ENCODE results near the gene TNS4. TPM values are rescaled to one million over a fixed set of nuclear protein-coding genes. Genes with fewer than 3 reads are reported as not detected.

TNS4 gene
- total RNA-seq, 1 experiment from 2014 or later = 0.21 TPM

GRCh38 chr17:40545660-40546059, 44.2 kb upstream of the TNS4 start:
- TF ChIP-seq CTCF (IDR thresholded peaks at IDR 0.05; ENCODE audit: unreplicated experiment) = no peak
- BruUV-seq (replicated peaks) = no TSS peak
- Mint-ChIP-seq H3K27me3 (ENCODE audit: unreplicated experiment) (peaks cover 25% of the 10 kb centered on the region), H3K4me1 (ENCODE audit: low read depth, unreplicated experiment) (peaks cover 20% of the 10 kb centered on the region), H3K27ac (ENCODE audit: unreplicated experiment) (no peak overlapping the region), H3K36me3 (ENCODE audit: insufficient read depth, unreplicated experiment) (peaks cover 4% of the 10 kb centered on the region), H3K9me3 (ENCODE audit: low read depth, unreplicated experiment) (no peaks in the 10 kb centered on the region), H3K4me3 (ENCODE audit: low read depth, unreplicated experiment) (no peak overlapping the region)
- CTCF ChIA-PET = interaction anchor here (1.0 to 68.2 kb wide), 10 partner anchors 10 to 823 kb away, joined by 3 to 4142 read pairs (median 5); partner anchors contain the start of genes CCR7, IGFBP4 and TOP2A
- no peak for DNase-seq
- intact Hi-C loops (cut with micrococcal nuclease; ENCODE audit: unreplicated experiment) = no loop called here

DNA sequence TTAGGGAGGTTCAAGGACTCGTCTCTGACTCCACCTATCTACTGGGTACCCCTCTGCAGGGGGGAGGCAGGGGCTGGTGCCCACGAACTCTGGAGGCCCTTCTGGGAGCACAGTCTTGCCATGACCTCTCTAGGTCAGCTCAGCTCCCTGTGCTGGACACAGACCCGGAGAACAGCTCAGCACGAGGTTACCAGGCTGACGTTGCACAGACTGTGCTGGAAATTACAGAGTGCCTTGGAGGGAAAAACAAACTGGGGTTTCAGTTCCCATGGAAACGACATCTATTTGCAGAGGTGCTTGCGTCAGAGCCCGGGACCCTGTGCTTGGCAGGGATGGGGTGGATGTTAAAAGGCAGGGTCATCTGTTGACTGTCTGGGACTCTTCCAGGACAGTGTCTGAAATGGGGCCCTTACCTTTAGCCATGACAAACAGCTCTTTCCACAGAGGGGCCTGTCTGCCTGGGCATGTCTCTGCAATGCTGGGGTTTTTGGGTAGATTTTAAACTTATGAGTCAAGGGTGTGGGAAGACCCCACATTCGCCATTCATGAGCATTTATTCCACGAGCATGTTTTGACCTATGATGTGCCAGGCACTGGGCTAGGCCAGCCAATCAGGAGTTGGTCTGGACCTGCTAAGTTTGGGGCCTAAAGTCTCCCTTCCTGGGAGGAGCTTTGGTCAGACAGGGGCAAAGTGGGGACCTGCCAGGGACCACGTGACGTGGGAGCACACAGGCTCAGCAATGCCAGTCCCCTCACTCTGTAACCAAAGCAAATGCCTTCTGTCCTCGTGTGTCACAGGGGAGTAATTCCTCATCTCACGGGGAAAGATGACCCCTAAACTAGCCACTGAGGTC, 41.4 kb upstream of the TNS4 start:
- CTCF ChIA-PET = interaction anchor here (0.6 to 68.2 kb wide), 14 partner anchors 11 to 644 kb away, joined by 3 to 4142 read pairs (median 4); partner anchors contain the start of genes CCR7, IGFBP4 and TOP2A
- H3K27me3 Mint-ChIP-seq (ENCODE audit: unreplicated experiment) = peaks cover 50% of the 10 kb centered on the region
- H3K4me1 Mint-ChIP-seq (ENCODE audit: low read depth, unreplicated experiment) = no peaks in the 10 kb centered on the region
- intact Hi-C loops (cut with micrococcal nuclease; ENCODE audit: unreplicated experiment) = no loop called here
- no peaks in the 10 kb centered on the region for H3K9me3 Mint-ChIP-seq (ENCODE audit: low read depth, unreplicated experiment)
- H3K27ac Mint-ChIP-seq (ENCODE audit: unreplicated experiment) = no peak overlapping the region
- no TSS peak for BruUV-seq (replicated peaks)
- TF ChIP-seq CTCF (IDR thresholded peaks at IDR 0.05; ENCODE audit: unreplicated experiment) = no peak
- no peaks in the 10 kb centered on the region for H3K36me3 Mint-ChIP-seq (ENCODE audit: insufficient read depth, unreplicated experiment)
- no peak overlapping the region for H3K4me3 Mint-ChIP-seq (ENCODE audit: low read depth, unreplicated experiment)
- DNase-seq = no peak

GRCh38 chr17:40541873-40542557, 40.6 kb upstream of the TNS4 start:
- Mint-ChIP-seq H3K9me3 (ENCODE audit: low read depth, unreplicated experiment) (no peaks in the 10 kb centered on the region), H3K4me1 (ENCODE audit: low read depth, unreplicated experiment) (peaks cover 2% of the 10 kb centered on the region), H3K27me3 (ENCODE audit: unreplicated experiment) (peaks cover 58% of the 10 kb centered on the region), H3K36me3 (ENCODE audit: insufficient read depth, unreplicated experiment) (no peaks in the 10 kb centered on the region), H3K27ac (ENCODE audit: unreplicated experiment) (no peak overlapping the region), H3K4me3 (ENCODE audit: low read depth, unreplicated experiment) (no peak overlapping the region)
- intact Hi-C loops (cut with micrococcal nuclease; ENCODE audit: unreplicated experiment) = no loop called here
- DNase-seq = no peak
- no TSS peak for BruUV-seq (replicated peaks)
- no peak for TF ChIP-seq CTCF (IDR thresholded peaks at IDR 0.05; ENCODE audit: unreplicated experiment)
- CTCF ChIA-PET = interaction anchor here (0.5 to 68.2 kb wide), 12 partner anchors 11 to 643 kb away, joined by 3 to 4142 read pairs (median 4); partner anchors contain the start of genes CCR7, IGFBP4 and TOP2A

DNA sequence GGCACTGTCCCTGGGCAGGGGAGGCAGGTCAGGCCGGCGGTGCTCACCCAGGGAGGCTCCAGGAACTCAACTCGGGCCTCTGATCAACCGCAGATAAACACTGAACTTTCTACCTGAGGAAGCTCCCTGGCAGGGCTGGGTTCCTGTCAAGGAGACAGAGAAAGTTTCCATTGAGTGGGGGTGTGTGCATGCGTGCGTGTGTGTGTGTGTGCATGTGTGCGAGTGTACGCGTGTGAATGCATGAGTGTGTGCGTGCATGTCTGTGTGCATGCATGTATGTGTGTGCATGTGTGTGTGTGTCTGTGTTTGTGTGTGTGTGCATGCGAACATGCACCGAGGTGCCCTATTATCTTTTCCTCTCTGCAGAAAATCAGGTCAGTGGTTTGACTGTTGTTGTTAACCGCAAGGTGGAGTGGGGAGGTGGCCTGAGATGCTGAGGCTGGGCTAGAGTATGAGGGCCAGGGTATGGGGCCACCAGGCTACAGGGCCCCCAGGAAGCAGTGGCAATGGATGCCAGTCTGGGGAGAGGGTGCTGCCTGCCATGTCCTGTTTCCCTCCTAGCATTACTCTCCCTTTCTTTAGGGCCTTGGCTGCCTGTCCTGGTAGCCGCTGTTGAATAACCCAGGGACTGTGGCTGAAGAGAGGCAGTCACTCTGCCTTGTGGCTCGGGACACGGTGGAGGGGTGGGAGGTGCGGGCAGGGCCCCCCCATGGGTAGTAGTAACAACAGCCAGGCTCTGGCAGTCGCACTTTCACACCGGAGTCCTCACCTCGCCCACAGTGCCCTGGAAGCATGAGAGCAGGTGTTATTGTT, 39.8 kb upstream of the TNS4 start:
- Mint-ChIP-seq H3K36me3 (ENCODE audit: insufficient read depth, unreplicated experiment) (no peaks in the 10 kb centered on the region), H3K27ac (ENCODE audit: unreplicated experiment) (no peak overlapping the region), H3K4me1 (ENCODE audit: low read depth, unreplicated experiment) (peaks cover 6% of the 10 kb centered on the region), H3K27me3 (ENCODE audit: unreplicated experiment) (peaks cover 65% of the 10 kb centered on the region), H3K9me3 (ENCODE audit: low read depth, unreplicated experiment) (no peaks in the 10 kb centered on the region), H3K4me3 (ENCODE audit: low read depth, unreplicated experiment) (no peak overlapping the region)
- intact Hi-C loops (cut with micrococcal nuclease; ENCODE audit: unreplicated experiment) = no loop called here
- CTCF ChIA-PET = interaction anchor here (0.5 to 68.2 kb wide), 10 partner anchors 10 to 375 kb away, joined by 3 to 4142 read pairs (median 8); partner anchors contain the start of genes CCR7, IGFBP4 and TOP2A
- DNase-seq = no peak
- BruUV-seq (replicated peaks) = no TSS peak
- TF ChIP-seq CTCF (IDR thresholded peaks at IDR 0.05; ENCODE audit: unreplicated experiment) = no peak
